HepG2 (cell line): ENCODE results near the gene CDC27. TPM values are rescaled to one million over a fixed set of nuclear protein-coding genes. Genes with fewer than 3 reads are reported as not detected.

ENCODE experiments used
- ATAC-seq: fragments of 200-7000 bp; cut with Tn5 transposase; 3 replicates; pipeline ENCODE4 v1.9.1; 2020; ENCODE audit warnings: mild to moderate bottlenecking, moderate library complexity
- BruUV-seq: library from RNA; stranded (reverse); fragments of 400-500 nt; replicated peaks from 2 replicates; lab custom pipeline; 2021; lab: Mats Ljungman, UMichigan
- CTCF ChIA-PET: fragments of 300-600 bp; formaldehyde crosslinking; extraction: SDS; loops from one replicate; lab custom pipeline; 2021; ENCODE audit warnings: low total read pairs, inconsistent platforms, low intra/inter-chr PET ratio; lab: Yijun Ruan, JAX
- POLR2A ChIA-PET: fragments of 350-600 bp; sonication (Branson Sonifier 250); formaldehyde crosslinking; loops from one replicate; lab custom pipeline; 2020; ENCODE audit warnings: antibody characterized with exemption, inconsistent platforms; lab: Yijun Ruan, JAX
- DNase-seq: peaks from one replicate; pipeline ENCODE4 v3.0.0-alpha.2; 2015; ENCODE audit warnings: low spot score
- FAIRE-seq: peaks from 3 replicates; lab custom pipeline; 2011; peaks lifted over from hg19 to GRCh38; lab: Jason Lieb, UNC
- H2AFZ ChIP-seq: one replicate; pipeline ENCODE4 v1.6.1; 2011; ENCODE audit warnings: low read length, inconsistent platforms
- H3K27ac ChIP-seq: fragments of 300-600 bp; 3 replicates; pipeline ENCODE4 v1.8.0; 2011; ENCODE audit warnings: mixed run types, mild to moderate bottlenecking, mixed read lengths, low read length, inconsistent platforms; ENCODE audit not compliant: insufficient read depth; ENCODE audit errors: extremely low read length
- H3K27me3 ChIP-seq, 2 experiments: fragments of 200-600 bp in 1 of 2; 2 replicates in 1 of 2; 3 replicates in 1 of 2; pipeline versions ENCODE4 v1.6.0 to v1.8.0; 2011; ENCODE audit warnings: low read length in 2 of 2, mild to moderate bottlenecking in 2 of 2, moderate library complexity in 2 of 2, inconsistent platforms in 1 of 2; ENCODE audit not compliant: insufficient read depth in 2 of 2, control insufficient read depth in 1 of 2
- H3K36me3 ChIP-seq, 2 experiments: fragments of 200-600 bp in 1 of 2; replicated peaks in 1 of 2; 2 replicates in 1 of 2; 3 replicates in 1 of 2; pipeline versions ENCODE4 v1.5.1 to v1.8.0; 2011; ENCODE audit warnings: low read length in 2 of 2, inconsistent platforms in 1 of 2; ENCODE audit not compliant: insufficient read depth in 2 of 2, control insufficient read depth in 1 of 2
- H3K4me1 ChIP-seq: 2 replicates; pipeline ENCODE4 v1.5.1; 2012; ENCODE audit warnings: low read length, inconsistent platforms; ENCODE audit not compliant: insufficient read depth
- H3K4me2 ChIP-seq: 2 replicates; pipeline ENCODE4 v1.6.0; 2011; ENCODE audit warnings: low read depth, low read length, inconsistent platforms
- H3K4me3 ChIP-seq, 3 experiments: fragments of 200-600 bp in 1 of 3; sonication (generic), shearing (Covaris generic) in 1 of 3; replicated peaks in 1 of 3; 2 replicates each; pipeline ENCODE4 v1.5.1; 2011 to 2016; ENCODE audit warnings: low read length in 3 of 3, inconsistent platforms in 2 of 3, low read depth in 2 of 3, mild to moderate bottlenecking in 2 of 3, control low read depth in 1 of 3, mixed read lengths in 1 of 3; ENCODE audit not compliant: insufficient read depth in 1 of 3
- H3K79me2 ChIP-seq: one replicate; pipeline ENCODE4 v1.6.1; 2011; ENCODE audit warnings: low read length, inconsistent platforms; ENCODE audit not compliant: insufficient read depth
- H3K9ac ChIP-seq: 2 replicates; pipeline ENCODE4 v1.6.0; 2011; ENCODE audit warnings: mild to moderate bottlenecking, low read depth, low read length, inconsistent platforms; ENCODE audit not compliant: insufficient read depth
- H3K9me3 ChIP-seq: 2 replicates; pipeline ENCODE4 v1.5.1; 2012; ENCODE audit warnings: mild to moderate bottlenecking, low read length
- H4K20me1 ChIP-seq: 2 replicates; pipeline ENCODE4 v1.6.0; 2011; ENCODE audit warnings: inconsistent platforms, mild to moderate bottlenecking, low read length, moderate library complexity; ENCODE audit not compliant: insufficient read depth
- ARNT ChIP-seq: fragments of 450-650 bp; IDR thresholded peaks from 2 replicates; pipeline ENCODE4 v1.6.1; 2017
- FOXA3 ChIP-seq: IDR thresholded peaks from 2 replicates; pipeline ENCODE4 v1.6.1; 2016; ENCODE audit warnings: missing genetic modification reagents, missing compliant biosample characterization
- HMGA1 ChIP-seq: sonication (generic); formaldehyde crosslinking; conservative IDR thresholded peaks from 2 replicates; pipeline ENCODE4 v1.4.0; 2020; ENCODE audit warnings: missing genetic modification reagents
- HOXA3 ChIP-seq: sonication (generic); formaldehyde crosslinking; IDR thresholded peaks from 2 replicates; pipeline ENCODE4 v1.5.0; 2020; ENCODE audit warnings: missing genetic modification reagents
- MIXL1 ChIP-seq: IDR thresholded peaks from 2 replicates; pipeline ENCODE4 v1.6.1; 2016
- MYC ChIP-seq: sonication (generic); formaldehyde crosslinking; IDR thresholded peaks from 2 replicates; pipeline ENCODE4 v1.9.0; 2021; ENCODE audit warnings: missing genetic modification reagents, borderline replicate concordance
- PAF1 ChIP-seq: IDR thresholded peaks from 2 replicates; pipeline ENCODE4 v1.6.1; 2016; ENCODE audit warnings: missing genetic modification reagents, missing compliant biosample characterization
- PLSCR1 ChIP-seq: sonication (generic); formaldehyde crosslinking; IDR thresholded peaks from 2 replicates; pipeline ENCODE4 v1.5.0; 2020; ENCODE audit warnings: missing genetic modification reagents, mild to moderate bottlenecking, borderline replicate concordance
- ZBED4 ChIP-seq: sonication (generic); formaldehyde crosslinking; IDR thresholded peaks from 2 replicates; pipeline ENCODE4 v1.4.0; 2020; ENCODE audit warnings: missing genetic modification reagents, borderline replicate concordance
- ZKSCAN1 ChIP-seq: fragments of 150-350 bp; IDR thresholded peaks from 2 replicates; pipeline ENCODE4 v1.6.1; 2014; ENCODE audit warnings: low read length
- ZNF263 ChIP-seq: sonication (generic); formaldehyde crosslinking; IDR thresholded peaks from 2 replicates; pipeline ENCODE4 v1.4.0; 2020; ENCODE audit warnings: missing genetic modification reagents
- ZNF280D ChIP-seq: sonication (generic); formaldehyde crosslinking; IDR thresholded peaks from 2 replicates; pipeline ENCODE4 v1.5.1; 2020; ENCODE audit warnings: mild to moderate bottlenecking, missing genetic modification reagents
- ZNF577 ChIP-seq: sonication (generic); formaldehyde crosslinking; IDR thresholded peaks from 2 replicates; pipeline ENCODE4 v1.4.0; 2020; ENCODE audit warnings: mild to moderate bottlenecking, low read depth, missing genetic modification reagents, borderline replicate concordance
- ZNF619 ChIP-seq: sonication (generic); formaldehyde crosslinking; IDR thresholded peaks from 2 replicates; pipeline ENCODE4 v1.4.0; 2020; ENCODE audit warnings: mild to moderate bottlenecking, missing genetic modification reagents
- ZNF672 ChIP-seq: sonication (generic); formaldehyde crosslinking; IDR thresholded peaks from 2 replicates; pipeline ENCODE4 v1.8.1; 2022; ENCODE audit warnings: missing genetic modification reagents
- ZNF766 ChIP-seq: sonication (generic); formaldehyde crosslinking; IDR thresholded peaks from 2 replicates; pipeline ENCODE4 v1.5.0; 2020; ENCODE audit warnings: missing genetic modification reagents, borderline replicate concordance
- ZSCAN29 ChIP-seq: sonication (generic); formaldehyde crosslinking; conservative IDR thresholded peaks from 2 replicates; pipeline ENCODE4 v1.4.0; 2020; ENCODE audit warnings: mild to moderate bottlenecking, missing genetic modification reagents
- WGBS: methylation state at CpG from one replicate; pipeline ENCODE4 v1.1.6; 2017; ENCODE audit warnings: low lambda C conversion rate; 5-methylcytosine and 5-hydroxymethylcytosine counted together
- in situ Hi-C: cut with HindIII; loops from 2 replicates; pipeline ENCODE4 v1.10.0; 2017; ENCODE audit warnings: low pct_unique_long_range_greater_than_20kb; ENCODE audit not compliant: extremely low pct_ligation_motif_present
- intact Hi-C: fragments of 100-400 bp; cut with micrococcal nuclease; formaldehyde crosslinking; loops from one replicate; pipeline ENCODE4 v1.10.0; 2022; ENCODE audit not compliant: unreplicated experiment
- polyA plus RNA-seq, 8 experiments: library from polyadenylated mRNA; depleted of rRNA in 3 of 8; stranded (reverse) in 7 of 8; unstranded in 1 of 8; fragments of >200 nt; fragmentation: Illumina TruSeq in 4 of 8; extraction: Trizol in 4 of 8; gene quantifications; 2 replicates each; pipeline versions ENCODE4 v1.2.1 to v1.2.3, GENCODE V29; 2011 to 2016; ENCODE audit warnings: low read depth in 4 of 8, missing spikeins in 1 of 8, mixed read lengths in 1 of 8; ENCODE audit not compliant: insufficient read depth in 1 of 8
- total RNA-seq, 5 experiments: library from RNA; depleted of rRNA; stranded (reverse); fragments of >200 nt; fragmentation: Illumina TruSeq; extraction: Trizol; gene quantifications; 2 replicates each; pipeline ENCODE4 v1.2.3, GENCODE V29; 2016; ENCODE audit warnings: low read depth in 1 of 5
- TF ChIP-seq, protein P1 (sequence below): IDR thresholded peaks from 2 replicates; pipeline ENCODE4 v1.6.1; 2012; ENCODE audit warnings: low read depth, low read length, improper control_type of control experiment

The CDC27 gene
- total and polyA plus RNA-seq, 2 of the 13 experiments (the other 11 are each of a cell fraction or from before 2014, with no cell fraction given): 80.7 to 102 TPM

GRCh38 chr17:47179141-47179540, 10.0 kb downstream of the CDC27 start:
- Histone ChIP-seq H3K27ac (no peak overlapping the region), H3K36me3 (peaks cover 4 to 65% of the 10 kb centered on the region in 2 experiments), H3K9ac (no peak overlapping the region), H3K4me3 (no peak overlapping the region), H3K9me3 (no peaks in the 10 kb centered on the region), H2AFZ (no peak overlapping the region), H3K27me3 (no peaks in the 10 kb centered on the region), H4K20me1 (peaks cover 43% of the 10 kb centered on the region), H3K4me1 (peaks cover 48% of the 10 kb centered on the region), H3K79me2 (peaks cover 86% of the 10 kb centered on the region), H3K4me2 (no peak overlapping the region)
- no peak for DNase-seq
- ChIA-PET POLR2A (no interaction called here), CTCF (no interaction called here)
- BruUV-seq: no TSS peak
- WGBS: 96% methylated on average over 3 of the region's 3 CpGs
- ATAC-seq: no peak
- in situ Hi-C loops (no loop called here), intact Hi-C loops (no loop called here)
- FAIRE-seq: no peak
- TF ChIP-seq FOXA3 (CRISPR knock-in tag) (no peak), MIXL1 (no peak), ZNF766 (CRISPR knock-in tag) (no peak), ZSCAN29 (CRISPR knock-in tag) (no peak), ZBED4 (CRISPR knock-in tag) (no peak), HOXA3 (CRISPR knock-in tag) (no peak), ZNF263 (no peak), ZNF577 (no peak), ZNF280D (CRISPR knock-in tag) (no peak), ZKSCAN1 (no peak), MYC (no peak), ARNT (no peak), HMGA1 (CRISPR knock-in tag) (no peak), ZNF672 (no peak), ZNF619 (CRISPR knock-in tag) (no peak), PAF1 (no peak), PLSCR1 (CRISPR knock-in tag) (no peak)
- TF ChIP-seq, protein P1, sequence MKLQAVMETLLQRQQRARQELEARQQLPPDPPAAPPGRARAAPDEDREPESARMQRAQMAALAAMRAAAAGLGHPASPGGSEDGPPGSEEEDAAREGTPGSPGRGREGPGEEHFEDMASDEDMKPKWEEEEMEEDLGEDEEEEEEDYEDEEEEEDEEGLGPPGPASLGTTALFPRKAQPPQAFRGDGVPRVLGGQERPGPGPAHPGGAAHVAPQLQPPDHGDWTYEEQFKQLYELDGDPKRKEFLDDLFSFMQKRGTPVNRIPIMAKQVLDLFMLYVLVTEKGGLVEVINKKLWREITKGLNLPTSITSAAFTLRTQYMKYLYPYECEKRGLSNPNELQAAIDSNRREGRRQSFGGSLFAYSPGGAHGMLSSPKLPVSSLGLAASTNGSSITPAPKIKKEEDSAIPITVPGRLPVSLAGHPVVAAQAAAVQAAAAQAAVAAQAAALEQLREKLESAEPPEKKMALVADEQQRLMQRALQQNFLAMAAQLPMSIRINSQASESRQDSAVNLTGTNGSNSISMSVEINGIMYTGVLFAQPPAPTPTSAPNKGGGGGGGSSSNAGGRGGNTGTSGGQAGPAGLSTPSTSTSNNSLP: no peak
